GM12878 (cell line): ENCODE measurements around the gene CTNS. TPM values are rescaled to one million over a fixed set of nuclear protein-coding genes. Genes with fewer than 3 reads are reported as not detected.

ENCODE experiments used
- ATAC-seq: fragments of 200-7000 bp; cut with Tn5 transposase; 3 replicates; pipeline ENCODE4 v1.9.1; 2020; ENCODE audit warnings: mild to moderate bottlenecking, moderate library complexity
- BruUV-seq: library from RNA; stranded (reverse); fragments of 400-500 nt; replicated peaks from 2 replicates; lab custom pipeline; 2021; lab: Mats Ljungman, UMichigan
- CTCF ChIA-PET: fragments of 300-600 bp; sonication (Branson Sonifier 250); formaldehyde crosslinking; extraction: SDS; loops from one replicate; lab custom pipeline; 2021; ENCODE audit warnings: inconsistent platforms; lab: Yijun Ruan, JAX
- POLR2A ChIA-PET: fragments of 350-600 bp; formaldehyde crosslinking; extraction: SDS; loops from one replicate; lab custom pipeline; 2021; ENCODE audit warnings: inconsistent platforms; lab: Charles Lee
- RAD21 ChIA-PET: fragments of 300-600 bp; sonication (Branson Sonifier 250); formaldehyde crosslinking; loops from one replicate; lab custom pipeline; 2023; ENCODE audit warnings: antibody characterized with exemption; ENCODE audit not compliant: unreplicated experiment; lab: Charles Lee
- SMC1A ChIA-PET: fragments of 300-600 bp; sonication (Branson Sonifier 250); formaldehyde crosslinking; loops from one replicate; lab custom pipeline; 2023; ENCODE audit not compliant: unreplicated experiment, uncharacterized antibody; lab: Charles Lee
- DNase-seq: peaks from one replicate; pipeline ENCODE4 v3.0.0-alpha.2; 2011; ENCODE audit warnings: low read depth, low spot score
- FAIRE-seq: peaks from 3 replicates; lab custom pipeline; 2011; peaks lifted over from hg19 to GRCh38; lab: Jason Lieb, UNC
- H2AFZ ChIP-seq: 2 replicates; pipeline ENCODE4 v1.6.0; 2011; ENCODE audit warnings: low read depth, low read length, control low read depth; ENCODE audit not compliant: control insufficient read depth
- H3K27ac ChIP-seq: 2 replicates; pipeline ENCODE4 v1.5.1; 2011; ENCODE audit warnings: control low read depth; ENCODE audit not compliant: control insufficient read depth, insufficient read depth
- H3K27me3 ChIP-seq, 2 experiments: replicated peaks in 1 of 2; 2 replicates each; pipeline versions ENCODE4 v1.6.0 to v1.6.1; 2011; ENCODE audit warnings: low read length in 1 of 2; ENCODE audit not compliant: control insufficient read depth in 2 of 2, insufficient read depth in 2 of 2
- H3K36me3 ChIP-seq, 2 experiments: 2 replicates each; pipeline ENCODE4 v1.5.1; 2011; ENCODE audit warnings: low read length in 1 of 2; ENCODE audit not compliant: control insufficient read depth in 2 of 2, insufficient read depth in 2 of 2
- H3K4me1 ChIP-seq: 2 replicates; pipeline ENCODE4 v1.6.1; 2011; ENCODE audit warnings: mild to moderate bottlenecking, low read length, moderate library complexity, mixed read lengths; ENCODE audit not compliant: control insufficient read depth, insufficient read depth
- H3K4me2 ChIP-seq: 2 replicates; pipeline ENCODE4 v1.6.0; 2011; ENCODE audit warnings: control low read depth; ENCODE audit not compliant: control insufficient read depth, insufficient read depth
- H3K4me3 ChIP-seq: fragments of 200-600 bp; sonication (generic); 2 replicates; pipeline ENCODE4 v1.5.1; 2016
- H3K79me2 ChIP-seq: 2 replicates; pipeline ENCODE4 v1.6.0; 2011; ENCODE audit warnings: low read length; ENCODE audit not compliant: control insufficient read depth, insufficient read depth
- H3K9ac ChIP-seq: 2 replicates; pipeline ENCODE4 v1.8.0; 2011; ENCODE audit warnings: low read length, control low read depth, mixed read lengths; ENCODE audit not compliant: control insufficient read depth, insufficient read depth
- H3K9me3 ChIP-seq: replicated peaks from 3 replicates; pipeline ENCODE4 v1.5.1; 2011; ENCODE audit warnings: mild to moderate bottlenecking, low read length; ENCODE audit not compliant: control insufficient read depth, insufficient read depth
- H4K20me1 ChIP-seq: 2 replicates; pipeline ENCODE4 v1.6.0; 2011; ENCODE audit not compliant: control insufficient read depth, insufficient read depth
- CBFB ChIP-seq: IDR thresholded peaks from 2 replicates; pipeline ENCODE4 v1.6.1; 2016; ENCODE audit warnings: antibody characterized with exemption, low read depth
- CEBPB ChIP-seq, 2 experiments: fragments of 150-350 bp in 1 of 2; IDR thresholded peaks; 2 replicates each; pipeline ENCODE4 v1.6.1; 2012 to 2014; ENCODE audit warnings: low read depth in 2 of 2, low read length in 2 of 2, borderline replicate concordance in 1 of 2, inconsistent platforms in 1 of 2
- EZH2 ChIP-seq: IDR thresholded peaks from 2 replicates; pipeline ENCODE4 v1.6.1; 2012; ENCODE audit warnings: low read depth, mild to moderate bottlenecking, control low read depth, inconsistent platforms, low read length, borderline replicate concordance; ENCODE audit not compliant: control insufficient read depth
- GABPA ChIP-seq: IDR thresholded peaks from 2 replicates; pipeline ENCODE4 v1.6.1; 2014; ENCODE audit warnings: antibody characterized with exemption, low read depth, mild to moderate bottlenecking, inconsistent platforms
- HCFC1 ChIP-seq: fragments of 150-350 bp; IDR thresholded peaks from 2 replicates; pipeline ENCODE4 v1.6.1; 2014; ENCODE audit warnings: low read length
- MYC ChIP-seq: IDR thresholded peaks from 2 replicates; pipeline ENCODE4 v1.6.1; 2011; ENCODE audit warnings: mild to moderate bottlenecking, low read length, moderate library complexity, inconsistent platforms; ENCODE audit not compliant: insufficient read depth, insufficient replicate concordance, insufficient read length, severe bottlenecking
- NR2F1 ChIP-seq: fragments of 450-650 bp; conservative IDR thresholded peaks from 2 replicates; pipeline ENCODE4 v1.6.1; 2017; ENCODE audit warnings: mild to moderate bottlenecking
- PRDM15 ChIP-seq: fragments of 450-650 bp; formaldehyde crosslinking; IDR thresholded peaks from 2 replicates; pipeline ENCODE4 v1.4.0; 2020; ENCODE audit warnings: mild to moderate bottlenecking, moderate library complexity
- SIX5 ChIP-seq: IDR thresholded peaks from 2 replicates; pipeline ENCODE4 v1.6.1; 2011; ENCODE audit warnings: mild to moderate bottlenecking, low read depth, low read length, moderate library complexity; ENCODE audit not compliant: severe bottlenecking
- SREBF2 ChIP-seq: IDR thresholded peaks from 2 replicates; pipeline ENCODE4 v1.6.1; 2012; ENCODE audit warnings: mild to moderate bottlenecking, low read length
- STAT3 ChIP-seq: IDR thresholded peaks from 2 replicates; pipeline ENCODE4 v1.6.1; 2011; ENCODE audit warnings: low read depth, low read length, improper control_type of control experiment
- USF1 ChIP-seq: IDR thresholded peaks from 2 replicates; pipeline ENCODE4 v1.6.1; 2011; ENCODE audit warnings: borderline replicate concordance, low read depth, mild to moderate bottlenecking, moderate library complexity, mixed read lengths, low read length; ENCODE audit not compliant: insufficient read depth; ENCODE audit errors: extremely low read length
- ZBTB40 ChIP-seq: fragments of 450-650 bp; IDR thresholded peaks from 2 replicates; pipeline ENCODE4 v1.6.1; 2016; ENCODE audit warnings: mild to moderate bottlenecking, moderate library complexity, borderline replicate concordance
- ZNF622 ChIP-seq: fragments of 450-650 bp; IDR thresholded peaks from 2 replicates; pipeline ENCODE4 v1.6.1; 2017; ENCODE audit warnings: mild to moderate bottlenecking, inconsistent platforms
- WGBS: methylation state at CpG from one replicate; pipeline ENCODE4 v1.1.6; 2016; ENCODE audit warnings: low lambda C conversion rate; ENCODE audit not compliant: insufficient replicate concordance, insufficient coverage; ENCODE audit errors: missing lambda C conversion rate; 5-methylcytosine and 5-hydroxymethylcytosine counted together
- in situ Hi-C: fragments of 300-500 bp; cut with MboI; formaldehyde crosslinking; loops from 9 replicates; pipeline ENCODE4 v1.14.3; 2018; ENCODE audit warnings: mixed read lengths
- intact Hi-C: fragments of 100-400 bp; cut with micrococcal nuclease; formaldehyde crosslinking; loops from one replicate; pipeline ENCODE4 v1.14.2; 2022; ENCODE audit not compliant: unreplicated experiment
- polyA plus RNA-seq, 11 experiments: library from polyadenylated mRNA; depleted of rRNA in 4 of 11; unstranded in 6 of 11; stranded (reverse) in 5 of 11; fragments of >200 nt; fragmentation: Nextera tagmentation in 4 of 11; fragmentation: Illumina TruSeq in 1 of 11; extraction: Ambion mirVana in 4 of 11; extraction: Trizol in 1 of 11; gene quantifications; 1 replicate in 1 of 11; 2 replicates in 10 of 11; pipeline versions ENCODE4 v1.2.1 to v1.2.3, GENCODE V29; 2011 to 2016; ENCODE audit warnings: inconsistent platforms in 2 of 11, missing spikeins in 2 of 11, low read depth in 1 of 11
- total RNA-seq, 4 experiments: library from RNA; depleted of rRNA in 3 of 4; stranded (reverse); fragments of >200 nt in 3 of 4; fragmentation: Illumina TruSeq in 1 of 4; extraction: Trizol in 1 of 4; gene quantifications; 2 replicates each; pipeline versions ENCODE4 v1.2.1 to v1.2.3, GENCODE V29; 2013 to 2021

The CTNS gene
- total and polyA plus RNA-seq, 10 of the 15 experiments (the other 5 are each of a cell fraction or from before 2014, with no cell fraction given): 0.92 to 10.7 (median 6.4) TPM

- Histone ChIP-seq H3K27ac (peak overlapping the region; percentile 61), H2AFZ (no peak overlapping the region), H3K79me2 (peaks cover 13% of the 10 kb centered on the region), H3K9me3 (peaks cover 12% of the 10 kb centered on the region; the same call in 1 of the 3 replicates), H3K9ac (peak overlapping the region; percentile 72), H4K20me1 (no peaks in the 10 kb centered on the region), H3K4me1 (peaks cover 32% of the 10 kb centered on the region), H3K27me3 (no peaks in the 10 kb centered on the region), H3K4me2 (peak overlapping the region; percentile 88), H3K4me3 (peak overlapping the region; percentile 56), H3K36me3 (no peaks in the 10 kb centered on the region)
- ATAC-seq (peak; percentile 50), FAIRE-seq (no peak), DNase-seq (no peak)
- WGBS: under 1% methylated on average over 15 of the region's 17 CpGs
- intact Hi-C loops (no loop called here), in situ Hi-C loops (no loop called here)
- ChIA-PET RAD21 (interaction anchor here (1.0 to 2.5 kb wide), 5 partner anchors 16 to 32 kb away, joined by 3 to 23 read pairs (median 4); partner anchors contain the start of gene HASPIN), SMC1A (interaction anchor here (0.7 to 3.4 kb wide), 5 partner anchors 12 to 37 kb away, joined by 3 to 17 read pairs (median 4); partner anchors contain the start of gene HASPIN), CTCF (interaction anchor here (0.6 to 2.2 kb wide), 9 partner anchors 12 to 448 kb away, joined by 3 to 9 read pairs (median 4); partner anchors contain the start of genes CYB5D2 and ZZEF1), POLR2A (interaction anchor here (1.7 to 2.3 kb wide), 2 partner anchors 12 to 16 kb away, joined by 8 read pairs; no protein-coding TSS in a partner anchor)
- no TSS peak for BruUV-seq
- TF ChIP-seq CEBPB (IDR thresholded peaks at IDR 0.05; ENCODE audit: borderline replicate concordance in 1 of 2, low read depth in 2 of 2, low read length in 2 of 2): no peak
- no peak for TF ChIP-seq SREBF2
- no peak for TF ChIP-seq PRDM15 (CRISPR knock-in tag)
- TF ChIP-seq MYC: peak; percentile 6
- no peak for TF ChIP-seq HCFC1
- TF ChIP-seq ZBTB40: no peak
- TF ChIP-seq CBFB: no peak
- no peak for TF ChIP-seq EZH2
- no peak for TF ChIP-seq STAT3
- TF ChIP-seq NR2F1: peak; percentile 51
- no peak for TF ChIP-seq ZNF622
- TF ChIP-seq SIX5: no peak
- no peak for TF ChIP-seq USF1
- TF ChIP-seq GABPA: no peak
Observed at GRCh38 chr17:3695129-3695722, 58.7 kb downstream of the CTNS start.
